Tibial nerve (tissue), 4 donors: ENCODE data around the gene SUSD5. TPM values are rescaled to one million over a fixed set of nuclear protein-coding genes. Genes with fewer than 3 reads are reported as not detected.

ENCODE experiments used
- DNase-seq, 2 donors: peaks; one replicate each; pipeline ENCODE4 v3.0.0-alpha.2; 2019; ENCODE audit warnings: low spot score in 2 of 2
- H3K27ac ChIP-seq, 4 donors: fragments of 200-600 bp; sonication (generic) in 3 of 4; one replicate each; pipeline ENCODE4 v1.5.1; 2017 to 2019; ENCODE audit warnings: mild to moderate bottlenecking in 1 of 4
- H3K27me3 ChIP-seq, 2 donors: fragments of 200-600 bp; sonication (generic) in 1 of 2; one replicate each; pipeline versions ENCODE4 v1.5.1 to v1.6.0; 2017 to 2019
- H3K36me3 ChIP-seq, 3 donors: fragments of 200-600 bp; sonication (generic); one replicate each; pipeline ENCODE4 v1.5.1; 2018 to 2019
- H3K4me1 ChIP-seq, 4 donors: fragments of 200-600 bp; sonication (generic) in 3 of 4; one replicate each; pipeline ENCODE4 v1.5.1; 2017 to 2019
- H3K4me3 ChIP-seq, 4 donors: fragments of 200-600 bp; sonication (generic) in 3 of 4; one replicate each; pipeline ENCODE4 v1.5.1; 2017 to 2019; ENCODE audit warnings: mild to moderate bottlenecking in 1 of 4, moderate library complexity in 1 of 4
- H3K9me3 ChIP-seq, 4 donors: fragments of 200-600 bp; sonication (generic) in 3 of 4; one replicate each; pipeline ENCODE4 v1.5.1; 2017 to 2019
- CTCF ChIP-seq, 5 experiments: fragments of 200-600 bp in 3 of 5; fragments of 450-650 bp in 2 of 5; sonication (generic) in 3 of 5; IDR thresholded peaks; one replicate each; pipeline ENCODE4 v1.5.1; 2016 to 2019; ENCODE audit warnings: antibody characterized with exemption in 5 of 5, mild to moderate bottlenecking in 3 of 5, moderate library complexity in 2 of 5
- EP300 ChIP-seq, 2 donors: sonication (generic); formaldehyde crosslinking; IDR thresholded peaks; one replicate each; pipeline ENCODE4 v1.6.1; 2017; ENCODE audit warnings: antibody characterized with exemption in 2 of 2, mild to moderate bottlenecking in 1 of 2
- POLR2A ChIP-seq, 2 donors: fragments of 450-650 bp; IDR thresholded peaks; one replicate each; pipeline ENCODE4 v1.6.1; 2017; ENCODE audit warnings: antibody characterized with exemption in 2 of 2, mild to moderate bottlenecking in 2 of 2, moderate library complexity in 2 of 2
- WGBS, 2 donors: methylation state at CpG; one replicate each; pipeline ENCODE4 v1.1.5; 2018; 5-methylcytosine and 5-hydroxymethylcytosine counted together
- small RNA-seq: library from RNA; depleted of rRNA; stranded (forward); fragments of <200 nt; gene quantifications from one replicate; pipeline ENCODE3, GENCODE V24; 2016
- total RNA-seq, 4 donors: library from RNA; depleted of rRNA; stranded (reverse); fragments of >200 nt; gene quantifications; one replicate each; pipeline ENCODE4 v1.1.0, GENCODE V29; 2016

SUSD5 gene
- total RNA-seq, 4 donors from 2014 or later: 0.90 to 12.6 (median 4.3) TPM

- H3K27me3 ChIP-seq: no peaks in the 10 kb centered on the region
- H3K4me1 ChIP-seq: no peaks in the 10 kb centered on the region
- no peaks in the 10 kb centered on the region for H3K9me3 ChIP-seq
- no peak overlapping the region for H3K4me3 ChIP-seq
- TF ChIP-seq CTCF (IDR thresholded peaks at IDR 0.05) (no peak), EP300 (IDR thresholded peaks at IDR 0.05) (no peak), POLR2A (IDR thresholded peaks at IDR 0.05) (no peak)
- no peaks in the 10 kb centered on the region for H3K36me3 ChIP-seq
- no peak overlapping the region for H3K27ac ChIP-seq
- no peak for DNase-seq
- 82 to 92% methylated on average over 3 of the region's 3 CpGs for WGBS, 2 donors
These were observed 113.8 kb downstream of the SUSD5 start for GRCh38 chr3:33104803-33105202.

- Histone ChIP-seq H3K27me3 (no peaks in the 10 kb centered on the region), H3K27ac (no peak overlapping the region), H3K9me3 (no peaks in the 10 kb centered on the region), H3K4me3 (no peak overlapping the region), H3K36me3 (no peaks in the 10 kb centered on the region), H3K4me1 (no peaks in the 10 kb centered on the region)
- DNase-seq: no peak
- no peak for TF ChIP-seq POLR2A (IDR thresholded peaks at IDR 0.05)
- no peak for TF ChIP-seq EP300 (IDR thresholded peaks at IDR 0.05)
- TF ChIP-seq CTCF (IDR thresholded peaks at IDR 0.05): no peak
- 80% methylated on average over 3 of the region's 3 CpGs for WGBS, 2 donors
These were observed 115.1 kb downstream of the SUSD5 start for GRCh38 chr3:33103480-33103879.

GRCh38 chr3:33103034-33103433 is 115.6 kb downstream of the SUSD5 start:
- Histone ChIP-seq H3K9me3 (no peaks in the 10 kb centered on the region), H3K27me3 (no peaks in the 10 kb centered on the region), H3K4me3 (no peak overlapping the region), H3K36me3 (no peaks in the 10 kb centered on the region), H3K27ac (no peak overlapping the region), H3K4me1 (peaks cover 0 to under 1% (median 0%) of the 10 kb centered on the region in 4 donors)
- WGBS, 2 donors: 91 to 93% methylated on average over 3 of the region's 3 CpGs
- TF ChIP-seq POLR2A (IDR thresholded peaks at IDR 0.05): no peak
- no peak for TF ChIP-seq CTCF (IDR thresholded peaks at IDR 0.05)
- no peak for TF ChIP-seq EP300 (IDR thresholded peaks at IDR 0.05)
- DNase-seq: no peak

- Histone ChIP-seq H3K27me3 (no peaks in the 10 kb centered on the region), H3K9me3 (no peaks in the 10 kb centered on the region), H3K36me3 (no peaks in the 10 kb centered on the region), H3K4me3 (no peak overlapping the region), H3K27ac (no peak overlapping the region), H3K4me1 (peaks cover 0 to 16% (median 5%) of the 10 kb centered on the region in 4 donors)
- 45 to 54% methylated on average over 2 of the region's 2 CpGs for WGBS, 2 donors
- TF ChIP-seq CTCF (IDR thresholded peaks at IDR 0.05): no peak
- TF ChIP-seq POLR2A (IDR thresholded peaks at IDR 0.05): no peak
- no peak for TF ChIP-seq EP300 (IDR thresholded peaks at IDR 0.05)
- DNase-seq: no peak
These were observed 118.4 kb downstream of the SUSD5 start for GRCh38 chr3:33100229-33100628.

Small RNA genes within 50 kb of the gene (small RNA-seq; reads per million reads assigned to genes)
- gene AC123900.1: not detected
- not detected for gene RN7SL296P

Other genes starting within 250 kb of the SUSD5 start
- 10 to 100 TPM; 26.0 to 79.2 (median 56.5) TPM for gene GLB1, start 121.7 kb downstream of the SUSD5 start, total RNA-seq
- gene TMPPE, start 121.7 kb downstream of the SUSD5 start, total RNA-seq: 1 to 10 TPM; 6.3 to 6.9 (median 6.6) TPM
- gene CRTAP, start 104.8 kb downstream of the SUSD5 start, total RNA-seq: 100 to 1,000 TPM; 180 to 394 (median 315) TPM
- 10 to 100 TPM; 14.7 to 21.2 (median 17.2) TPM for gene FBXL2, start 58.6 kb upstream of the SUSD5 start, total RNA-seq
- gene UBP1, start 221.6 kb upstream of the SUSD5 start, total RNA-seq: 10 to 100 TPM; 51.4 to 71.4 (median 53.9) TPM